Measurements from ENCODE around the gene FBXO44. TPM values are rescaled to one million over a fixed set of nuclear protein-coding genes. Genes with fewer than 3 reads are reported as not detected.

The FBXO44 gene
- total RNA-seq, 1 experiment from 2014 or later: 34.9 TPM

DNA sequence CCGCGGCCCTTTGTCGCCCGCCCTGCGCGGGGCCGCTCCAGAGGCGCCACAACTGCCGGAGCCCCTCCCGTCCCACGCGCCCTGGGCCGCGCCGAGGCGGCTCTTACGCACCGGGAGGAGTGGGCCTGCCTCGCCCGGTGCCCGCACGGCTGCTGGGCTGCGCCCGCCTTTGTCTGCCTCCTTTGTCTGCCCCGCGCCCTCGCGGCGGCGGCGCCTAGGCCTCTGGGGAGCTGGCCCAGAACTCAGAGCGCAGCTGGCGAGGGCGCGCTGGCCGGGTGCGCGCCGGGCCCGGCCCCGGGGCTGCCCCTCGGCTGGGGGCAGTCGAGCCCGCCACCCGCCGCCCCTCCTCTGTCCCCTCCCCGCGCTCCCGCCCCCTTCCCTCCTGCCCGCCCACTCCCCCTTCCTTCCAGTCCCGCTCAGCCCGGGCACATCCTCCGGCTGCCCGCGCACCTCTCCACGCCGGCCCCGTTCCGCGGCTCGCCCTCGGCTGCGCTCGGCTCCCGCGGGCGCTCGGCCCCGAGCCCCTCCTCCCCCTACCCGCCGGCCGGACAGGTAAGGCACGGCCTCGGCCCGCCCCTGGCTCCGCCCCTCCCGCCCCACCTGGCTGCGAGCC, 36.7 kb downstream of the FBXO44 start, which contains the start of gene DRAXIN (continued):
- TF ChIP-seq, protein P1, sequence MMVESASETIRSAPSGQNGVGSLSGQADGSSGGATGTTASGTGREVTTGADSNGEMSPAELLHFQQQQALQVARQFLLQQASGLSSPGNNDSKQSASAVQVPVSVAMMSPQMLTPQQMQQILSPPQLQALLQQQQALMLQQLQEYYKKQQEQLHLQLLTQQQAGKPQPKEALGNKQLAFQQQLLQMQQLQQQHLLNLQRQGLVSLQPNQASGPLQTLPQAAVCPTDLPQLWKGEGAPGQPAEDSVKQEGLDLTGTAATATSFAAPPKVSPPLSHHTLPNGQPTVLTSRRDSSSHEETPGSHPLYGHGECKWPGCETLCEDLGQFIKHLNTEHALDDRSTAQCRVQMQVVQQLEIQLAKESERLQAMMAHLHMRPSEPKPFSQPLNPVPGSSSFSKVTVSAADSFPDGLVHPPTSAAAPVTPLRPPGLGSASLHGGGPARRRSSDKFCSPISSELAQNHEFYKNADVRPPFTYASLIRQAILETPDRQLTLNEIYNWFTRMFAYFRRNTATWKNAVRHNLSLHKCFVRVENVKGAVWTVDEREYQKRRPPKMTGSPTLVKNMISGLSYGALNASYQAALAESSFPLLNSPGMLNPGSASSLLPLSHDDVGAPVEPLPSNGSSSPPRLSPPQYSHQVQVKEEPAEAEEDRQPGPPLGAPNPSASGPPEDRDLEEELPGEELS (CRISPR knock-in tag; IDR thresholded peaks at IDR 0.05): no peak
- TF ChIP-seq NR2C2 (CRISPR knock-in tag; IDR thresholded peaks at IDR 0.05) (no peak), JAZF1 (CRISPR knock-in tag; IDR thresholded peaks at IDR 0.05) (no peak), MXD4 (CRISPR knock-in tag; IDR thresholded peaks at IDR 0.05; ENCODE audit: borderline replicate concordance) (no peak), NFATC4 (CRISPR knock-in tag; IDR thresholded peaks at IDR 0.05) (no peak), ETV6 (CRISPR knock-in tag; IDR thresholded peaks at IDR 0.05) (no peak), ZNF671 (CRISPR knock-in tag; IDR thresholded peaks at IDR 0.05) (no peak), IRF2 (CRISPR knock-in tag; IDR thresholded peaks at IDR 0.05; ENCODE audit: borderline replicate concordance, low read depth) (0 out of 2 replicates have a peak, but pooled peaks have one; percentile 42), SMAD3 (CRISPR knock-in tag; IDR thresholded peaks at IDR 0.05; ENCODE audit: borderline replicate concordance) (no peak; the same call in 1 of the 2 replicates), TCF7 (CRISPR knock-in tag; IDR thresholded peaks at IDR 0.05; ENCODE audit: low read depth) (no peak), CREB1 (CRISPR knock-in tag; IDR thresholded peaks at IDR 0.05) (no peak), NR1H2 (CRISPR knock-in tag; IDR thresholded peaks at IDR 0.05) (no peak), CBFB (CRISPR knock-in tag; IDR thresholded peaks at IDR 0.05; ENCODE audit: low read depth) (no peak), GABPB1 (CRISPR knock-in tag; IDR thresholded peaks at IDR 0.05) (no peak), FOXJ3 (CRISPR knock-in tag; IDR thresholded peaks at IDR 0.05; ENCODE audit: borderline replicate concordance) (no peak), SOX15 (CRISPR knock-in tag; IDR thresholded peaks at IDR 0.05) (no peak)
- TF ChIP-seq, protein P2, sequence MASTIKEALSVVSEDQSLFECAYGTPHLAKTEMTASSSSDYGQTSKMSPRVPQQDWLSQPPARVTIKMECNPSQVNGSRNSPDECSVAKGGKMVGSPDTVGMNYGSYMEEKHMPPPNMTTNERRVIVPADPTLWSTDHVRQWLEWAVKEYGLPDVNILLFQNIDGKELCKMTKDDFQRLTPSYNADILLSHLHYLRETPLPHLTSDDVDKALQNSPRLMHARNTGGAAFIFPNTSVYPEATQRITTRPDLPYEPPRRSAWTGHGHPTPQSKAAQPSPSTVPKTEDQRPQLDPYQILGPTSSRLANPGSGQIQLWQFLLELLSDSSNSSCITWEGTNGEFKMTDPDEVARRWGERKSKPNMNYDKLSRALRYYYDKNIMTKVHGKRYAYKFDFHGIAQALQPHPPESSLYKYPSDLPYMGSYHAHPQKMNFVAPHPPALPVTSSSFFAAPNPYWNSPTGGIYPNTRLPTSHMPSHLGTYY (CRISPR knock-in tag; IDR thresholded peaks at IDR 0.05): no peak
- TF ChIP-seq, protein P3, sequence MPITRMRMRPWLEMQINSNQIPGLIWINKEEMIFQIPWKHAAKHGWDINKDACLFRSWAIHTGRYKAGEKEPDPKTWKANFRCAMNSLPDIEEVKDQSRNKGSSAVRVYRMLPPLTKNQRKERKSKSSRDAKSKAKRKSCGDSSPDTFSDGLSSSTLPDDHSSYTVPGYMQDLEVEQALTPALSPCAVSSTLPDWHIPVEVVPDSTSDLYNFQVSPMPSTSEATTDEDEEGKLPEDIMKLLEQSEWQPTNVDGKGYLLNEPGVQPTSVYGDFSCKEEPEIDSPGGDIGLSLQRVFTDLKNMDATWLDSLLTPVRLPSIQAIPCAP (CRISPR knock-in tag; IDR thresholded peaks at IDR 0.05): no peak
- TF ChIP-seq, protein P4, sequence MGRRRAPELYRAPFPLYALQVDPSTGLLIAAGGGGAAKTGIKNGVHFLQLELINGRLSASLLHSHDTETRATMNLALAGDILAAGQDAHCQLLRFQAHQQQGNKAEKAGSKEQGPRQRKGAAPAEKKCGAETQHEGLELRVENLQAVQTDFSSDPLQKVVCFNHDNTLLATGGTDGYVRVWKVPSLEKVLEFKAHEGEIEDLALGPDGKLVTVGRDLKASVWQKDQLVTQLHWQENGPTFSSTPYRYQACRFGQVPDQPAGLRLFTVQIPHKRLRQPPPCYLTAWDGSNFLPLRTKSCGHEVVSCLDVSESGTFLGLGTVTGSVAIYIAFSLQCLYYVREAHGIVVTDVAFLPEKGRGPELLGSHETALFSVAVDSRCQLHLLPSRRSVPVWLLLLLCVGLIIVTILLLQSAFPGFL (CRISPR knock-in tag; IDR thresholded peaks at IDR 0.05; ENCODE audit: borderline replicate concordance): no peak
- TF ChIP-seq, protein P5, sequence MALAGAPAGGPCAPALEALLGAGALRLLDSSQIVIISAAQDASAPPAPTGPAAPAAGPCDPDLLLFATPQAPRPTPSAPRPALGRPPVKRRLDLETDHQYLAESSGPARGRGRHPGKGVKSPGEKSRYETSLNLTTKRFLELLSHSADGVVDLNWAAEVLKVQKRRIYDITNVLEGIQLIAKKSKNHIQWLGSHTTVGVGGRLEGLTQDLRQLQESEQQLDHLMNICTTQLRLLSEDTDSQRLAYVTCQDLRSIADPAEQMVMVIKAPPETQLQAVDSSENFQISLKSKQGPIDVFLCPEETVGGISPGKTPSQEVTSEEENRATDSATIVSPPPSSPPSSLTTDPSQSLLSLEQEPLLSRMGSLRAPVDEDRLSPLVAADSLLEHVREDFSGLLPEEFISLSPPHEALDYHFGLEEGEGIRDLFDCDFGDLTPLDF (CRISPR knock-in tag; IDR thresholded peaks at IDR 0.05): no peak
- TF ChIP-seq, protein P6, sequence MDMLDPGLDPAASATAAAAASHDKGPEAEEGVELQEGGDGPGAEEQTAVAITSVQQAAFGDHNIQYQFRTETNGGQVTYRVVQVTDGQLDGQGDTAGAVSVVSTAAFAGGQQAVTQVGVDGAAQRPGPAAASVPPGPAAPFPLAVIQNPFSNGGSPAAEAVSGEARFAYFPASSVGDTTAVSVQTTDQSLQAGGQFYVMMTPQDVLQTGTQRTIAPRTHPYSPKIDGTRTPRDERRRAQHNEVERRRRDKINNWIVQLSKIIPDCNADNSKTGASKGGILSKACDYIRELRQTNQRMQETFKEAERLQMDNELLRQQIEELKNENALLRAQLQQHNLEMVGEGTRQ (CRISPR knock-in tag; IDR thresholded peaks at IDR 0.05): no peak
- TF ChIP-seq, protein P7, sequence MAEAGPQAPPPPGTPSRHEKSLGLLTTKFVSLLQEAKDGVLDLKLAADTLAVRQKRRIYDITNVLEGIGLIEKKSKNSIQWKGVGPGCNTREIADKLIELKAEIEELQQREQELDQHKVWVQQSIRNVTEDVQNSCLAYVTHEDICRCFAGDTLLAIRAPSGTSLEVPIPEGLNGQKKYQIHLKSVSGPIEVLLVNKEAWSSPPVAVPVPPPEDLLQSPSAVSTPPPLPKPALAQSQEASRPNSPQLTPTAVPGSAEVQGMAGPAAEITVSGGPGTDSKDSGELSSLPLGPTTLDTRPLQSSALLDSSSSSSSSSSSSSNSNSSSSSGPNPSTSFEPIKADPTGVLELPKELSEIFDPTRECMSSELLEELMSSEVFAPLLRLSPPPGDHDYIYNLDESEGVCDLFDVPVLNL (CRISPR knock-in tag; IDR thresholded peaks at IDR 0.05; ENCODE audit: borderline replicate concordance, low read depth): no peak
- TF ChIP-seq, protein P8, sequence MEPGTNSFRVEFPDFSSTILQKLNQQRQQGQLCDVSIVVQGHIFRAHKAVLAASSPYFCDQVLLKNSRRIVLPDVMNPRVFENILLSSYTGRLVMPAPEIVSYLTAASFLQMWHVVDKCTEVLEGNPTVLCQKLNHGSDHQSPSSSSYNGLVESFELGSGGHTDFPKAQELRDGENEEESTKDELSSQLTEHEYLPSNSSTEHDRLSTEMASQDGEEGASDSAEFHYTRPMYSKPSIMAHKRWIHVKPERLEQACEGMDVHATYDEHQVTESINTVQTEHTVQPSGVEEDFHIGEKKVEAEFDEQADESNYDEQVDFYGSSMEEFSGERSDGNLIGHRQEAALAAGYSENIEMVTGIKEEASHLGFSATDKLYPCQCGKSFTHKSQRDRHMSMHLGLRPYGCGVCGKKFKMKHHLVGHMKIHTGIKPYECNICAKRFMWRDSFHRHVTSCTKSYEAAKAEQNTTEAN (CRISPR knock-in tag; IDR thresholded peaks at IDR 0.05): no peak; the same call in 1 of the 2 replicates
- TF ChIP-seq, protein P9, sequence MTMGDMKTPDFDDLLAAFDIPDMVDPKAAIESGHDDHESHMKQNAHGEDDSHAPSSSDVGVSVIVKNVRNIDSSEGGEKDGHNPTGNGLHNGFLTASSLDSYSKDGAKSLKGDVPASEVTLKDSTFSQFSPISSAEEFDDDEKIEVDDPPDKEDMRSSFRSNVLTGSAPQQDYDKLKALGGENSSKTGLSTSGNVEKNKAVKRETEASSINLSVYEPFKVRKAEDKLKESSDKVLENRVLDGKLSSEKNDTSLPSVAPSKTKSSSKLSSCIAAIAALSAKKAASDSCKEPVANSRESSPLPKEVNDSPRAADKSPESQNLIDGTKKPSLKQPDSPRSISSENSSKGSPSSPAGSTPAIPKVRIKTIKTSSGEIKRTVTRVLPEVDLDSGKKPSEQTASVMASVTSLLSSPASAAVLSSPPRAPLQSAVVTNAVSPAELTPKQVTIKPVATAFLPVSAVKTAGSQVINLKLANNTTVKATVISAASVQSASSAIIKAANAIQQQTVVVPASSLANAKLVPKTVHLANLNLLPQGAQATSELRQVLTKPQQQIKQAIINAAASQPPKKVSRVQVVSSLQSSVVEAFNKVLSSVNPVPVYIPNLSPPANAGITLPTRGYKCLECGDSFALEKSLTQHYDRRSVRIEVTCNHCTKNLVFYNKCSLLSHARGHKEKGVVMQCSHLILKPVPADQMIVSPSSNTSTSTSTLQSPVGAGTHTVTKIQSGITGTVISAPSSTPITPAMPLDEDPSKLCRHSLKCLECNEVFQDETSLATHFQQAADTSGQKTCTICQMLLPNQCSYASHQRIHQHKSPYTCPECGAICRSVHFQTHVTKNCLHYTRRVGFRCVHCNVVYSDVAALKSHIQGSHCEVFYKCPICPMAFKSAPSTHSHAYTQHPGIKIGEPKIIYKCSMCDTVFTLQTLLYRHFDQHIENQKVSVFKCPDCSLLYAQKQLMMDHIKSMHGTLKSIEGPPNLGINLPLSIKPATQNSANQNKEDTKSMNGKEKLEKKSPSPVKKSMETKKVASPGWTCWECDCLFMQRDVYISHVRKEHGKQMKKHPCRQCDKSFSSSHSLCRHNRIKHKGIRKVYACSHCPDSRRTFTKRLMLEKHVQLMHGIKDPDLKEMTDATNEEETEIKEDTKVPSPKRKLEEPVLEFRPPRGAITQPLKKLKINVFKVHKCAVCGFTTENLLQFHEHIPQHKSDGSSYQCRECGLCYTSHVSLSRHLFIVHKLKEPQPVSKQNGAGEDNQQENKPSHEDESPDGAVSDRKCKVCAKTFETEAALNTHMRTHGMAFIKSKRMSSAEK (CRISPR knock-in tag; IDR thresholded peaks at IDR 0.05; ENCODE audit: borderline replicate concordance): no peak

All from WTC11 (cell line).